ENCODE results near the gene CMSS1. TPM values are rescaled to one million over a fixed set of nuclear protein-coding genes. Genes with fewer than 3 reads are reported as not detected.
A peak's percentile ranks its signal among the peaks of the same experiment; 100 is the strongest.

The CMSS1 gene
- total RNA-seq, 2 donors from 2014 or later = 18.1 to 22.7 TPM

- H3K27ac ChIP-seq = peak overlapping the region; percentile 98 to 99
Observed at GRCh38 chr3:99867594-99868310, 50.1 kb downstream of the CMSS1 start.

GRCh38 chr3:99868311-99868646 lies 50.6 kb downstream of the CMSS1 start:
- peak overlapping the region; percentile 98 to 99 for H3K27ac ChIP-seq
- ATAC-seq (ENCODE audit: insufficient number of reproducible peaks, low FRiP score, low read depth) (no peak), DNase-seq (ENCODE audit: low spot score) (no peak)
- no peak for TF ChIP-seq CTCF (IDR thresholded peaks at IDR 0.05)
- peaks cover 46 to 80% of the 10 kb centered on the region in 2 donors for H3K4me1 ChIP-seq (ENCODE audit: control insufficient read depth in 1 of 2, low read depth in 2 of 2)
- H3K9me3 ChIP-seq = no peaks in the 10 kb centered on the region
- peaks cover 11% of the 10 kb centered on the region for H3K36me3 ChIP-seq
- H3K27me3 ChIP-seq (replicated peaks; ENCODE audit: insufficient read depth) = no peaks in the 10 kb centered on the region
- peak overlapping the region; percentile 96 for H3K4me3 ChIP-seq

More at GRCh38 chr3:99867594-99868310, 50.1 kb downstream of the CMSS1 start:
- Histone ChIP-seq H3K4me1 (ENCODE audit: control insufficient read depth in 1 of 2, low read depth in 2 of 2) (peaks cover 51 to 85% of the 10 kb centered on the region in 2 donors), H3K9me3 (no peaks in the 10 kb centered on the region), H3K4me3 (peak overlapping the region; percentile 96), H3K36me3 (peaks cover 16% of the 10 kb centered on the region), H3K27me3 (replicated peaks; ENCODE audit: insufficient read depth) (no peaks in the 10 kb centered on the region)
- ATAC-seq (ENCODE audit: insufficient number of reproducible peaks, low FRiP score, low read depth) (no peak), DNase-seq (ENCODE audit: low spot score) (no peak)
- no peak for TF ChIP-seq CTCF (IDR thresholded peaks at IDR 0.05)

- DNase-seq (ENCODE audit: low spot score) (no peak), ATAC-seq (ENCODE audit: insufficient number of reproducible peaks, low FRiP score, low read depth) (no peak)
- Histone ChIP-seq H3K27ac (peak overlapping the region; percentile 98 to 99), H3K36me3 (peaks cover 3% of the 10 kb centered on the region), H3K27me3 (replicated peaks; ENCODE audit: insufficient read depth) (no peaks in the 10 kb centered on the region), H3K4me3 (peak overlapping the region; percentile 96), H3K4me1 (ENCODE audit: control insufficient read depth in 1 of 2, low read depth in 2 of 2) (peaks cover 34 to 66% of the 10 kb centered on the region in 2 donors), H3K9me3 (no peaks in the 10 kb centered on the region)
- TF ChIP-seq CTCF (IDR thresholded peaks at IDR 0.05) = no peak
Observed at GRCh38 chr3:99869621-99870020, 52.0 kb downstream of the CMSS1 start.

- ATAC-seq (ENCODE audit: insufficient number of reproducible peaks, low FRiP score, low read depth) (no peak), DNase-seq (ENCODE audit: low spot score) (no peak)
- no peaks in the 10 kb centered on the region for H3K27me3 ChIP-seq (replicated peaks; ENCODE audit: insufficient read depth)
- peak overlapping the region; percentile 96 for H3K4me3 ChIP-seq
- no peak for TF ChIP-seq CTCF (IDR thresholded peaks at IDR 0.05)
- H3K9me3 ChIP-seq = no peaks in the 10 kb centered on the region
- peak overlapping the region; percentile 98 to 99 for H3K27ac ChIP-seq
- H3K4me1 ChIP-seq (ENCODE audit: control insufficient read depth in 1 of 2, low read depth in 2 of 2) = peaks cover 29 to 58% of the 10 kb centered on the region in 2 donors
- no peaks in the 10 kb centered on the region for H3K36me3 ChIP-seq
Observed at GRCh38 chr3:99870712-99871111, 53.0 kb downstream of the CMSS1 start.

- Histone ChIP-seq H3K9me3 (no peaks in the 10 kb centered on the region), H3K27me3 (replicated peaks; ENCODE audit: insufficient read depth) (no peaks in the 10 kb centered on the region), H3K4me1 (ENCODE audit: control insufficient read depth in 1 of 2, low read depth in 2 of 2) (peaks cover 26 to 50% of the 10 kb centered on the region in 2 donors), H3K36me3 (no peaks in the 10 kb centered on the region), H3K27ac (peak overlapping the region; percentile 98 to 99), H3K4me3 (peak overlapping the region; percentile 96)
- ATAC-seq (ENCODE audit: insufficient number of reproducible peaks, low FRiP score, low read depth) = no peak
- no peak for DNase-seq (ENCODE audit: low spot score)
- no peak for TF ChIP-seq CTCF (IDR thresholded peaks at IDR 0.05)
Observed at GRCh38 chr3:99871231-99872045, 53.8 kb downstream of the CMSS1 start.
